ENCODE data around the gene CCHCR1.
A peak's percentile ranks its signal among the peaks of the same experiment; 100 is the strongest.

- TF ChIP-seq, protein P1, sequence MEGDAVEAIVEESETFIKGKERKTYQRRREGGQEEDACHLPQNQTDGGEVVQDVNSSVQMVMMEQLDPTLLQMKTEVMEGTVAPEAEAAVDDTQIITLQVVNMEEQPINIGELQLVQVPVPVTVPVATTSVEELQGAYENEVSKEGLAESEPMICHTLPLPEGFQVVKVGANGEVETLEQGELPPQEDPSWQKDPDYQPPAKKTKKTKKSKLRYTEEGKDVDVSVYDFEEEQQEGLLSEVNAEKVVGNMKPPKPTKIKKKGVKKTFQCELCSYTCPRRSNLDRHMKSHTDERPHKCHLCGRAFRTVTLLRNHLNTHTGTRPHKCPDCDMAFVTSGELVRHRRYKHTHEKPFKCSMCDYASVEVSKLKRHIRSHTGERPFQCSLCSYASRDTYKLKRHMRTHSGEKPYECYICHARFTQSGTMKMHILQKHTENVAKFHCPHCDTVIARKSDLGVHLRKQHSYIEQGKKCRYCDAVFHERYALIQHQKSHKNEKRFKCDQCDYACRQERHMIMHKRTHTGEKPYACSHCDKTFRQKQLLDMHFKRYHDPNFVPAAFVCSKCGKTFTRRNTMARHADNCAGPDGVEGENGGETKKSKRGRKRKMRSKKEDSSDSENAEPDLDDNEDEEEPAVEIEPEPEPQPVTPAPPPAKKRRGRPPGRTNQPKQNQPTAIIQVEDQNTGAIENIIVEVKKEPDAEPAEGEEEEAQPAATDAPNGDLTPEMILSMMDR (IDR thresholded peaks at IDR 0.05) = peak in 1 of 3 donors; percentile 7
- peak; percentile 34 to 89 (median 57) for TF ChIP-seq POLR2AphosphoS5 (IDR thresholded peaks at IDR 0.05)
- TF ChIP-seq POLR2A (IDR thresholded peaks at IDR 0.05) = peak; percentile 86
Measured at GRCh38 chr6:31197559-31198305, 40.1 kb upstream of the CCHCR1 start.
